Hematopoietic multipotent progenitor cell treated with erythropoietin and hydrocortisone succinate and interleukin-3 and kit ligand, for 17 days (in vitro differentiated cells): ENCODE measurements around the gene TBC1D9.

ENCODE experiments used
- DNase-seq: peaks from one replicate; pipeline ENCODE4 v3.0.0-alpha.2; 2015; ENCODE audit warnings: low spot score

Gene TBC1D9

DNA sequence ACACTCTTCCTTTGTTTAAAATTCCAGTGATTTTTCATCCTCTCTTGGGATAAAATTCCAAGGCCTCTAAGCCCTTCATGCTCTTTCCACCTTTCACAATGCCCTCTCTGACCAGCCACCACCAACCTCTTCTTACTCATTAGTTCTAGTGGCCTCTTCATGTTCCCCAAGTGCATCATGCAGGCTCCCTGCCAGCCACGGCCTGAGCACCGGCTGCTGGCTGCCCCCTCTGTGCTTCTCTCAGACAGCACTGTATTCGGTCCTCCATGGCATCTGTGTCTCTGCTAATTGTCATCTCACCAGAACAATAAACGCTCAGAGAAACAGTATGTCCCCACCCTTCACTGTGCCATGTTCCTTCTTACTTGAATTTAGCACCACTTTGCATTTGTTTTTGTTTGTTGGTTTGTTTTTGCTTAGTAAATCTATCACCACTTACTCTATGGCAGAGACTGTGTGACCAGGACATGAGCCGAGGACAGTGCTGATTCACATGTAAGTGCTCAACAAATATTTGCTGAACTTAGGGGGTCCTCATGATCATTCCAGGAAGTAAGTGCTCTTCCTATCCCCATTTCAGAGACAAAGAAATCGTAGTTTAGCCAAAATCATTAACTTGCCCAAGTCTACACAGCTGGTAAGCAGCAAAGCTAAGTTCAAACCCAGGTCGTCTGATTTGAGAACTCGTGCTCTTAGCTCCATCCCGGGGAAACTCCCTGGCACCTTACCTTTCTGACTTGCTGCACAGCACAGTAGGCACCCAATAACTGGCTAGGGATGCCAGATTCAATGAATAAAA lies 110.4 kb downstream of the TBC1D9 start:
- DNase-seq: no peak

DNA sequence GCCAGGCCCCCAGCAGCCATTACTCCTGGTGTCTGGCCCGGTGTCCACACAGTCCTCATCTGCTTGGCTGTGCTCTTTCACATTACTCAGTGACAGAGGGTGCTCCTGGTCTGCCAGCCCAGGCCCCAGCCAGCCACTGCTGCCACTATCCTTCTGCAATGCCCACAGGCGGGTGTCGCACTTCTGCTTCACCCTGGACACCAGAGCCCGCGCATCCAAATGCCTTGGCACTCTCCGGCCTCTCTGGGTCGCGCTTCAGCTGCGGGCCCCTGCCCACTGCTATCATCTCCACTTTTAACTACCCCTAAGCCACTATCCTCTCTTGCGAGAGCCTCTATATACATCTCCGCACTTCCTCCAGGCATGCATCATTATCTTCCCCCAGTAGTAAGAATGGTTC lies 111.0 kb downstream of the TBC1D9 start:
- DNase-seq: no peak

DNA sequence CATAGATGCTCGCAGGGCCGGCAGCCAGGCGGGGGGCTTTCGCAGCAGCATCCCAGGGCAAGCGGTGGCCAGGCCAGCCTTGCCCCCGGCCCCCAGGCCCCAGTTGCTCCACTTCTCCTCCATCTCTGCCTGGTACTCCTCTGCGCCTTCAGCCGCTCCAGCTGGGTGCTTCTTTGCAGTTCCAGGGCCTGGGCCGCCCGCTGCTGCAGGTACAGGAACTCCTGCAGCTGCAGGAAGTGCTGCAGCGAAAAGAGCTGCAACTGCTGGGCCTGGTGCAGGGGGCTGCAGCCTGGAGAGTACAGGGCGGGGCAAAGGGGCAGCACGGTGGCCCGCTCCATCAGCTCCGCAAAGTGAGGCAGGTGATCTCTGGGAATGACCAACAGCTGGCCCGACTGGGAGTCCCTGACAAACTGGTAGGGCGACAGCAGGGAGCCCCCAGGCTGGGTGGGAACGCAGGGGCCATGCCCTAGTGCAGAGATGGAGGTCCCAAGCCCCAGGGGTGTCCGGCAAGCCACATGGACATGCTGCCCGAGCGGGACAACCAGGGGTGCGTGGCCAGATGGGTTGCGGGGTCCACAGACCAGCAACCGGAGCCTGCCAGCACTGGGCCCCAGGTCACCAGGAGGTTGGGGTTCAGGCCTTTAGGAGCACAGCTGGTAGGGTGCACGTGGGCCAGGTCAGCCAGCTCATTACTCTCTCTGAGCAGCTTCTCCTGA lies 111.6 kb downstream of the TBC1D9 start:
- no peak for DNase-seq

DNA sequence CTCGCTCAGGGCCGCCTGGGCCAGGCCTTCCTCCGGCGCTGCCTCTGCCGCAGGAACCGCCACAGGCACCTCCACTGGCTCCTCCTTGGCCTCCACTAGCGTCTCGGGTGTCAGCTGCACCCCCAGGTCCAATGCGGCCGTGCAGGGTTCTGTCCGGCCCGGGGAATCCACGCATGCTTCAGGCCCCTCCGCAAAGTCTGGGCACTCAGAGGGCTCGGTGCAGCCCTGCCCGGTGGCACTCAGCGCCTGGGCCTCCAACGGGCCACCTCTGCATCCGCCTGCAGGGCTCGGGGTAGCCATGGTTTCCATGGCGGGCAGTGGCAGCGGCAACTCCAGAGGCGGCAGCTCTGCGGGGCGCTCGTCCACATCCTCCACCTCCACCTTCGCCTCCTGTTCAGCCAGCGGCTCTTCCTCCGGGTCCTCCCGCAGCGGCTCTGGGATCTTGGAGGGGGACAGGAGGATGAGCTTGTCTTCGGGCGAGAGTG lies 112.6 kb downstream of the TBC1D9 start:
- no peak for DNase-seq

DNA sequence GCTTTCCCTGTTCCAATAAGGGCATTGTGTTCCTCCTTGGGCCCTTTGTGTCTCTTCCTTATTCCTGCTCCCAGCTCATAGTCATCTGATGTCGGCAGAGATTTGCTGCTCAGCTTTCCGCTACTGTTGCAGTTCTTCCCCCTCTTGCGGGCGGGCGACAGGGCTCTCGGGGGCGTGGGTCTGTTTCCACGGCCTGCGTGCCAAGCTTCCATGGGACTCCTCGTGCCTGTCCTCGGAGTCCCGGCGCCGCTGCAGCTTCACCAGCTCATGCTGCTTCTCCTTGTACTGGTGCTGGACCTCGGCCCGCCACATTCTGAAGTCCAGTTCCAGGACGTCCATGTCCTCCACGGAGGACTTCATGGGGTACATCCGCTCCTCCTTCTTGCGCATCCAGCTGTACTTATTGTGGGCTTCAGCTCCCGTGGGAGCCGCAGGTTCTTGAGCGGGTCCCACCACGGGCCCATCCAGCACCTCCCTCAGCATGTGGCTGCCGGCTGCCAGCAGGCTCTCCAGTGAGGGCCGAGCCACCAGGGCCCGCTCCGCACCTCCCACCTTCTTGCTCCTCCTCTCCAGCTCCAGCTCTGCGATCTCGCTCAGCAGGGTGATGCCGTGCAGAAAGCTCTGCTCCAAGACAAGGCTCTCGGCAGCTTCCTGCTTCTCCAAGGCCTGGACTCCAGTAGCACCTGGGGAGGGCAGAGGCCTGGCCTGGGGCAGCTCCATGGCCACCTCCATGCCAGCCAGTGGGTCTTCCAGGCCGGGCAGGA lies 113.3 kb downstream of the TBC1D9 start:
- no peak for DNase-seq

DNA sequence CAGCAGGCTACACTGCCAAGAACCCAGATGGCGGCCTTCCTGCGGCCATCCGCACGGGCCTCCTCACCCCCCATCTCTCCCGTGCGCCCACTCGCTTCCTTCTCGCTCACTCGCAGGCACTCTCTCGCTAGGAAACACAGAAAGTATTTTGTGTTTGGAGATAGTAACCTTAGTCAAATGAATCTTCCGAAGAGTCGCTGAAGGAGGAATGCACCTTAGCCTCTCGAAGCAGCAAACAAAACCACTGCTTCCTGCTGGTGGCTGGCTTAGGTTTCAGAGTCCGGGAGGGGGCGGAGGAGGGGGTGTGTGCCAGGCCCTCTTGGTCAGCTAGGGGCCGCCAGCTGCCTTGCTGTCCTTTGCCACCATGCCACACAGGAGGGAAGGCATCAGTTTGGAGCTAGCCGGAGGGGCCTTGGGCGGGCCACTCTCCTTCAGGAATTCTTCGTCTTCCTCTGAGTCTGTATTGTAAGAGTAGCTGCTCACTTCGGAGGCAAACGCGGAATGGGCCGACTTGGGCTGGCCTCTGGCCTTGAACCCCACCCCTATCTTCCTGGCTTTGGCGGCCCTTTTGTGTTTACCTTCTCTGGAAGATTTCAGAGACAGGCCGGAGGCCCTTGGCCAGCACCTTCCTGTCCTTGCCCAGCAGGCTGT lies 114.3 kb downstream of the TBC1D9 start:
- no peak for DNase-seq

DNA sequence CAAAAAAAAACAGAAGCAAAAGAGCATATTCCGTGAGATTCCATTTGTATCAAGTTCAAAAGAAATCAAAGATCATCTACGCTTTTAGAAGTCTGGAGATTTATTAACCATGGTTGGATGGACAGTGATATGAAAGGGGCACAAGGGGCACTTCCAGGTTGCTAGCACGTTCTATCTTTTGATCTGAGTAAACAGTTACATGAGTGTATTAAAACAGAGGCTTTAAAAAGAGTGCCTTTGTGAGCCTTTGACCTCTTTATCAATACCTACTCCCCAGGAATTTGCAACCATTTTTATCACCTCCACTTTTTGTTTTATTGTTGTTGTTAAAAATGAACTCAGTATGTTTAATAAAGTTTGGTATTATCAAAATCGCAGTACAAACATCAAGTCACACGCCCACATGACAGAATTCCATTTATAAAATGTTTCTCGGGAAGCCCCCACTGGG lies 115.1 kb downstream of the TBC1D9 start:
- DNase-seq: no peak

DNA sequence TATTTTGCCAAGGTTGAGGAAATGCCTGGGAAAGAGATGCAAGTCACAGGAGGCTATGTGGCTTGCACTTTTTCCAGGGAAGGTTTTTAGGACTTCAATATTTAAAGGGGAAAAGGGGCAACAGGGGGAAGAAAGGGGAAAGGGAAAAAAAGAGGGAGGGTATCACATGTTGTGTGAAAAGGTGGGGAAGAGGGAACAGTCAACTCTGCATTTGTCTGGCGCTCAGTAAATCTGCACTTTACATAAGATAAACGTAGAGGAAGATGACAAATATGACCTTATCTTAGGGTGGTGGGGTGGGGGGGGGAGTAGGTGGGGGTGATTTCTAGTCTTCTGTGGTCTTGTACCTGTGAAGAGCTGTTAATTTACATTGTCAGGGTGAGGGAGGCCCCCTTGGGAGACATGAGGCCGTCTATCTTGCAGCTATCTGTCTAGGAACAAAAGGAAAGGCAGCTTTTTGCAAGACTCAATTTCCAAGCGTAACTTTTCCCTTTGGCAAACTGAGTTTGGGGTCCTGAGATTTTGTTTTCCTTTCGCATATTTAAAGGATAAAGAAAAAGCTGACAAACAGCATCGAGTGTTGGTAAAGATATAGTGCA lies 115.9 kb downstream of the TBC1D9 start:
- no peak for DNase-seq

DNA sequence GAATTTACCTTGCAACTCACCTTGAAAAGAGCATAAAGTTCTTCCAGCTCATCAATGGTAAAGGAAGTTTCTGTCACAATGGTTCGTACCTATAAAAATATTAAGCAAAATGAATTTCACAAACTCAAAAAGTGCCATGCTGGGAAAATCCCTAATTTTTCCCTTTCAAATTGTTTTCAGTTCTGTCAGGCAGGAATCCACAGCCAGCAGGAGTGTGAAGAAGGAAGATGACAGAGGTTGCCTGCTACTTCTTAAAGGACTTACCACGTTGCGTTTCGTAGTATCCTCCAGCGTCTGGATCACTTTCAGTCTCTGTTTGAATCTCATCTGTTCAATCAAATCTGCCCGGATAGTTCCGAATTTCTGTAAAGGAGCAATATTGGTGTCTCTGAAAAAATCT lies 117.1 kb downstream of the TBC1D9 start:
- DNase-seq: no peak

DNA sequence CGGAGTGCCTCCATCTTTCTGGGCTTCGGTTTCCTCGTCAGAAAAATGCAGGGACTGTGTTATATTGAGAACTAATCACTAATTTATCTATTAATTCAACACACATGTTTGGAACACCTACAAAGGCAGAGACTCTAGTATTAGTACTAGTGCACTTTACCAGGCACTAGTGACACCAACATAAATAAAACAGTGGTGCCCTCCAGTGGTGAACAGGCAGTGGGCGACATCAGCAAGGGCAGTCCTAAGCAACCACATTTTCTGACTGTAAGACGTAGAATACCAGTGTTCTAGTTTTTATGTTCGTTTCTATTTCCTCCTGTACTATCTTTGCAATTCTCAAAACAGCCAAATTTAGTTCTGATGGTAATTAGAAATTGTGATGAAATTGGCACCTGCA lies 118.3 kb downstream of the TBC1D9 start:
- DNase-seq: peak; percentile 9

DNA sequence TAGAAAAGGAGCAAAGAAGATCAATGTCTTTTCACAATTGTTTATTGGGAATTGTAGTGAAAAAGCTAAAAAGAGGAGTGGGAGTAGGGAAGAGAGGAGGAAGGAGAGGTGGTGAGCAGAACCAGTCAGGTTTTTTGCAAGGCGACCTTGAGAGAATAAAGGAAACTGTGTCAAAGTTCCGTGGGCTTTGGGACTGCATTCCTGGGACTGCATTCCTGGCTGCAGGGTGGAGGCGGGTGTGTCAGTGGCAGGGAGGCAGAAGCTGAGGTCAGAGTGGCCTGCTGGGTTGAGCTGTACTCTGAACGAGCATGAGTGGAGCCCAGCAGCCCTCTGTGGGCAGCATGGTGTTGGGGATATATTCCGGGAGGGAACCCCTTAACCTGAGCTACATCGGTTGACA lies 120.6 kb downstream of the TBC1D9 start:
- no peak for DNase-seq

DNA sequence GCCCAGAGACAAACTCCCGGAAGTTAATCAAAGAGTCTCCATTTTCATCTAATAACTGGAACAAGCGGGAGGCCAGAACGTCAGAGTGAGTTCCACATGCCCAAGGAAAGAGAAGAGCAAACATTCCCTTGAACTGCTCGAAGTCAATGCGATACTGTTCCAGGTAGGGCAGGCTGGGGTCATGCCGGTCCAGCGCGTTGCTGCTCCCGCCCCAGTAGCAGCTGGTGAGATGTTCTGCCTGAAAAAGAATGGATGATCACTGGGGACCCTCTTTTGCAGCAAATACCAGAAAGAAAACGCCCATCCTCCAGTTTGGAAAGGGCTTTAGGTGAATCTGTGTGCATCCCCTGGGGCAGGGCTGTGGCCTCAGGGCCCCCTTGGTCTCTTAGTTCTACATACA lies 122.2 kb downstream of the TBC1D9 start:
- DNase-seq: no peak

DNA sequence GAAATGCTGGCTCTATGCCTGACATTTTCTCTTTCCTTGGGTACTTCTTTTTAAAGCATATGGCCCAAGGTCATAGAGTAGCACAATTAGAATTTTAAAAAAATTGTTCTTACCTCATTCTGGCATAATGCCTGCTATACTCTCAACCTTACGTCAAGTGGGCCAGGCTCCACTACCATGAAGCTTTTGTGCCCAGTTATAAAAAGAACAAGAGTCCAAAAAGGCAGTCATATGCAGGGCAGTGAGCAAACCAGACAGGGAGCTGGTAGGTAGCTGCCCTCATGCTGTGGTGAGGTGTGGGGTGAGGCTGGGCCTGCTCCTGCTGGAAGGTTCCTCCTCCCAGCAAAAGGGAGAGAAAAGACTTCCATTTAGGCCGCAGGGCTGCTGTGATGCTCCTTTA lies 123.1 kb downstream of the TBC1D9 start:
- DNase-seq: no peak

DNA sequence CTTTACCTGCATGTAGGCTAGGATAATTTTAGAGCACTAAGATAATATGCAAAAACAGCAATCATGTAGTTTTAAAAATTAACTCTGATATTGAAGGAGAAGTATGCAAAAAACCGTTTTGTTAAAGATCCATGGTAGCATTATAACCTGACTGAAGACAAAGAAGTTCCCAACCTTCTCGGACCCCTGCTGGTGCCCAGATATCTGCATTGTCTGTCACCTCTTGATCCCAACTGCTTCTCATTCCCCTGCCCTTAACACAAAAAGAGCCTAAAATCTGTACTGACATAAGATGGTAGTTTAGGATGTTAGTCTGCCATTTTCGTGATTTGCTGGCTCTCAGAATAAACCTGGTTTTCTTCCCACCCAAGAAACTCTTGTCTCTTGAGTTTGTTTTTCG lies 125.9 kb downstream of the TBC1D9 start:
- DNase-seq: no peak

DNA sequence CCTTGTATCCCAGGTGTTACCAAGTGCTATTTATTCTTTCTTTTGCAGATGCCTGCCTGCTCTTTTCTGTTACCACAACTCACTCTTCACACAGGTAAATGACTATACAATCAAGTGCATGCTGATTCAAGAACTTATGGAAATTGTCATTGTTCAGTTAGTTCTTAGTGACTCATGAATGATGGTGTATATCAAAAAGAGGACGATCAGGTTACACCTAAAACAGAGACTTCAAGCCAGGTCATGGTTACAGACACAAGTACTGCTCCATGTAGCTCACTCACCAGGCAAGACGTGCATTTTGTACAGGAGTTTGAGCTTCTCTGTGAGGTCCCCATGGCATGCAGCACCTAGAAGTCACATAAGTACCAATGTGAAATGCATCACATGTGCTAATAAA lies 128.2 kb downstream of the TBC1D9 start:
- DNase-seq: no peak

DNA sequence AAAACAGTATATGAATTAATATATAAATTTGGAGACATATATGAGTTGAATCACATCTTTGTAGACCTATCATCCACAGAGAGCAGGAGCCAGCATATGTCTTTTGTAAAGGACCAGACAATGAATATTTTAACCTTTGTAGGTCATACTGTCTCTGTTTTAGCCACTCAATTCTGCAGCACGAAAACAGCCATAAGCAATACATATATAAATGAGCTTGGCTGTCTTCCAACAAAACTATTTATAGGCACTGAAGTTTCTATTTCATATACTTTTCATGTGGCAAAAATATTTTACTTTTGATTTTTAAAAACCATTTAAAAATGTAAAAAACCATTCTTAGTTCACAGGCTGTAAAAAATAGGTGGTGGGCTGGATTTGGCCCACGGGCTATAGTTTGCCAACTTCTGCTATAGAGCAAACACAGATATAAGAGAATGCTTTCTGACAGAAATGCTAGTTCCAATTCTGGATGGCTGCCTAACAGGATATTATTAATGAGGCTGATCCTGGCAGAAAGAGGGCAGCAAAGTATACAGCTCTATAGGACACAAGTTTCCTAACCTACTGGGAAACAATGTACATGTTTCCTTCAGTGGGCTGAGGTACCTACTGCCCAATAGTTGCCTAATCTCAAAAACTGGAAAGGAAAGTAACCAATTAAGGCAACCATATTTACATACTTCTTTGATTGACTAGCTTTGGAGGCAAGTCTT lies 129.4 kb downstream of the TBC1D9 start:
- DNase-seq: no peak

DNA sequence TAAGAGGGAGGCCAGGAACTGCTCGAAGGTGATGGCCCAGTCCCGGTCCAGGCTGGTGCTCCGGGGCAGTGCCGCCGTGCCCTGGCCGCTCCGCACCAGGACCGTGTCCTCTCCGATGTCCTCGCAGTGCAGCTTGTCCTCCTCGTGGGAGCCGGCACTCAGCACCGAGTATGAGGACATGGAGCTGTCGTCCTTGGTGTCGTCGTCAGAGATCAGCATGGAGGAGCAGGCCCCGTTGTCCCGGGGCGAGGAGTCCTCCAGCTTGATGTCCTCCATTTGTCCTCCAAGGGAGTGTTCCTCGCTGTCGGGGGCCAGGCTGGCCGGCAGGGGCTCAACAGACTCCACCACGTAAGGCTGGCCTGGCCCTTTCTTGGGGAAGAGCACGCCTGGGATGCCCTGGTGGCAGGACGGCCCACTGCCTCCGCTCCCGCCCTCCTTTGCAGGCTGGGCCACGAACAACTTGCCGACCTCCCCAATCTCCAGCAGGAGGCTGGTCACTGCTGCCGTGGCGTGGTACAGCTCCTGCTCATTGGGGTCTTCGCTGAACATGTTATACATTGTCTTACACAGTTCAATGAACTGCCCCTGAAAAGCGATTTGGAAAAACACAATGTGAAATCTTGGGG lies 133.7 kb downstream of the TBC1D9 start:
- DNase-seq: no peak

DNA sequence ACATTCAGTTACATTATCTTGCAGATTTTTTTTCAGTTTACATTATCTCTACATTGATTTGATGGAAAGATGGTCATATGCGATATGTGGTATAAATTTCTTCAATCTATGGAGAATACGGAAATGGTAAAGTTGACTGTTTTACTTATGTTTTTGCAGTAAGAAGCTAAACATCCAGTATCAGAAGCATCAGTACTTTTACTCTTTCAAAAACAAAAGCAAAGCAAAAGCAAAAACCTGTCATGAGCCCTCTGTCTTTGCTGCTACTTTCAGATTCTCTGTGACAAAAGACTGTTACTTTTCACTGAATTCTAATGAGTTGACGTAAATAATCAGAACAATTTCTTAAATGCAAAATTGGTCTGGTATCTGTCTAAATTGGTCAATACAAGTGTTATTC lies 135.0 kb downstream of the TBC1D9 start:
- DNase-seq: no peak

DNA sequence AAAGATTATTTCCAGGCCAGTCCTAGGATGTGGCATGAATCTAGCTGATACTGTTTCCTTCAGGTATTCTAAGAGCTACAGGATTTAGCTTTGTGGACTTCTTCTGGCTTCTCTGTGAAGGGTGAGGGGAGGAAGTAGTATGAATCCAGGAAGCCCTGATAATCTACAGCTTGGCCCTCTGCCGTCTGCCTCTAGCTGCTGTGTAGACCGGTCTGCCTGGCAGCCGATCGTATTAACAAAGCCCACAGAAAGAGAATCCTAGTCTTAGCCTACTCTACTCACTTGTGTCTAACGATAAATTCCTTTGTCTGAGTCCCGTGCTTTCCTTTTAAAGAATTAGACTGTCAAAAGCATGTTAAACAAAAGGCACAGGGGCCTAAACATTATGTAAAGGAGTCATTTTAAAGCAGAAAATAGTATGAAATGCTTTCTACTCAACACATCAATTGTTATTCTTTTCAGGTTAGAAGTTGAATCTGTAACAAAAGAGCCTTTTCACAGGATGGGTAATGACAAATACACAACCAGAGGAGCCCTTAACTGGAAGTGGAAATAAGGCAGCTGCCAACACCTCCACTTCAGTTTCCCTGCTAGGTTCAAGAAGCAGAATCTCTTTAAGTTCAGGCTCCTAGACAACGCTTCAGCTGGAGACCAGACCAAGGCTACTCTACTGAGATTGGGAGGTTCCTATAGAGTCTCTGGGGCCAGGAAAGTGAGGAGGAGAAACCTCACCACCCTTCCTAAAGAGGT lies 138.5 kb downstream of the TBC1D9 start:
- no peak for DNase-seq

DNA sequence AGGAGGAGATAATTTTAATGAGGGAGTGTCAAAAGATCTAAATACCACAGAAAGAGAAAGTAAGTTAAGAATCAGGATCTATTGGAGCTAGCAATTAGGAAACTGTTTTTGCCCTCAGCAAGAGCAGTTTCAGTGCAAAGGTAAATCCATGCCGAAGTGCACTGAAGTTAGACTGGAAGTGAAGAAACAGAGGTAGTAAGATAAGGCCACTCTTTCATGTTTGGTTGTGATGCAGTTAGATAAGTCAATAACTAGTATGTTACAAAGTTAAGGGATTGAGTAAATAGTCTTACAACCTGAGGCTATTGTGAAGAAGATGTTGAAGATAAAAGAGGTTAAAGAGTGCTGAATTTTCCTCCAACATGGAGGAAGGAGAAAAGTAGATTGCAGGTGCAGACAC lies 140.7 kb downstream of the TBC1D9 start:
- no peak for DNase-seq
